HCT116 (cell line): ENCODE measurements around the gene MICAL3.

Source experiments
- EGR1 ChIP-seq: IDR thresholded peaks from 2 replicates; pipeline ENCODE4 v1.6.1; 2012; ENCODE audit warnings: low read depth
- EZH2 ChIP-seq: fragments of 200-600 bp; sonication (generic); IDR thresholded peaks from 2 replicates; pipeline ENCODE4 v1.6.1; 2017; ENCODE audit warnings: antibody characterized with exemption, mixed run types
- EZH2phosphoT487 ChIP-seq: fragments of 200-600 bp; IDR thresholded peaks from 2 replicates; pipeline ENCODE4 v1.6.1; 2018; ENCODE audit warnings: antibody characterized with exemption, borderline replicate concordance
- POLR2A ChIP-seq: IDR thresholded peaks from 2 replicates; pipeline ENCODE4 v1.7.0; 2011; ENCODE audit warnings: borderline replicate concordance; ENCODE audit not compliant: insufficient read depth, insufficient read length; ENCODE audit errors: extremely low read depth
- POLR2AphosphoS5 ChIP-seq: IDR thresholded peaks from 2 replicates; pipeline ENCODE4 v1.6.1; 2011; ENCODE audit warnings: mild to moderate bottlenecking, low read depth, low read length, moderate library complexity
- SRF ChIP-seq: IDR thresholded peaks from 2 replicates; pipeline ENCODE4 v1.6.1; 2012; ENCODE audit warnings: low read depth
- ZNF274 ChIP-seq: fragments of 200-500 bp; sonication (Bioruptor generic); IDR thresholded peaks from 2 replicates; pipeline ENCODE4 v1.6.1; 2014; ENCODE audit warnings: mild to moderate bottlenecking, low read depth, low read length, inconsistent platforms
- TF ChIP-seq, protein P1 (sequence below), 3 experiments: fragments of 200-600 bp in 1 of 3; sonication (generic) in 1 of 3; IDR thresholded peaks in 2 of 3; conservative IDR thresholded peaks in 1 of 3; 2 replicates each; pipeline ENCODE4 v1.5.1; 2012 to 2017; ENCODE audit warnings: low read depth in 2 of 3, low read length in 2 of 3, antibody characterized with exemption in 1 of 3, borderline replicate concordance in 1 of 3, control low read depth in 1 of 3, mild to moderate bottlenecking in 1 of 3, mixed read lengths in 1 of 3, mixed run types in 1 of 3, moderate library complexity in 1 of 3; ENCODE audit not compliant: insufficient read depth in 1 of 3
- TF ChIP-seq, protein P2 (sequence below): IDR thresholded peaks from 2 replicates; pipeline ENCODE4 v1.6.1; 2012; ENCODE audit warnings: low read depth

DNA sequence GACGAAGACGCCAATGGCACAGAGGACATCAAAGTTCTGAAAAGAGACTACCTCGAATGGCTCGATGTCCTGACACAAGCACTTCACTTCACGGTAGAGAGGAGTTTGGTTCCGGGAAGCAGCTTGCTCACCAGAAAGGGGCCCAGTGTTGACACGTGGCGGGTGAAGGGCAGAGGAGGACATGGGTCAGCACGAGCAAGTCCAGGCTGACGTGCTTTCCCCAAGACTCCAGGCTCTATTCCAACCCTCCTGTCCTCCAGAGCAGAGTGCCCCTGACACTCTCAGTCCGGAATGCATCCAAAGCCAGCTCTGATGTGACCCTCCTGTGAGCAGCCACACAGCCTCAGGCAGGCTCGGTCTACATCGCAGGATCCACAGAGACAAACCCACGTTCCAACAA is 172.6 kb downstream of the MICAL3 start:
- TF ChIP-seq, protein P1, sequence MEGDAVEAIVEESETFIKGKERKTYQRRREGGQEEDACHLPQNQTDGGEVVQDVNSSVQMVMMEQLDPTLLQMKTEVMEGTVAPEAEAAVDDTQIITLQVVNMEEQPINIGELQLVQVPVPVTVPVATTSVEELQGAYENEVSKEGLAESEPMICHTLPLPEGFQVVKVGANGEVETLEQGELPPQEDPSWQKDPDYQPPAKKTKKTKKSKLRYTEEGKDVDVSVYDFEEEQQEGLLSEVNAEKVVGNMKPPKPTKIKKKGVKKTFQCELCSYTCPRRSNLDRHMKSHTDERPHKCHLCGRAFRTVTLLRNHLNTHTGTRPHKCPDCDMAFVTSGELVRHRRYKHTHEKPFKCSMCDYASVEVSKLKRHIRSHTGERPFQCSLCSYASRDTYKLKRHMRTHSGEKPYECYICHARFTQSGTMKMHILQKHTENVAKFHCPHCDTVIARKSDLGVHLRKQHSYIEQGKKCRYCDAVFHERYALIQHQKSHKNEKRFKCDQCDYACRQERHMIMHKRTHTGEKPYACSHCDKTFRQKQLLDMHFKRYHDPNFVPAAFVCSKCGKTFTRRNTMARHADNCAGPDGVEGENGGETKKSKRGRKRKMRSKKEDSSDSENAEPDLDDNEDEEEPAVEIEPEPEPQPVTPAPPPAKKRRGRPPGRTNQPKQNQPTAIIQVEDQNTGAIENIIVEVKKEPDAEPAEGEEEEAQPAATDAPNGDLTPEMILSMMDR (IDR thresholded peaks at IDR 0.05 in 2 of 3, conservative IDR thresholded peaks at IDR 0.05 in 1 of 3; ENCODE audit: borderline replicate concordance in 1 of 3, insufficient read depth in 1 of 3, low read depth in 2 of 3, low read length in 2 of 3): no peak
- TF ChIP-seq EZH2 (no peak), POLR2A (no peak), POLR2AphosphoS5 (no peak), EZH2phosphoT487 (no peak), EGR1 (no peak), ZNF274 (no peak), SRF (no peak)
- TF ChIP-seq, protein P2, sequence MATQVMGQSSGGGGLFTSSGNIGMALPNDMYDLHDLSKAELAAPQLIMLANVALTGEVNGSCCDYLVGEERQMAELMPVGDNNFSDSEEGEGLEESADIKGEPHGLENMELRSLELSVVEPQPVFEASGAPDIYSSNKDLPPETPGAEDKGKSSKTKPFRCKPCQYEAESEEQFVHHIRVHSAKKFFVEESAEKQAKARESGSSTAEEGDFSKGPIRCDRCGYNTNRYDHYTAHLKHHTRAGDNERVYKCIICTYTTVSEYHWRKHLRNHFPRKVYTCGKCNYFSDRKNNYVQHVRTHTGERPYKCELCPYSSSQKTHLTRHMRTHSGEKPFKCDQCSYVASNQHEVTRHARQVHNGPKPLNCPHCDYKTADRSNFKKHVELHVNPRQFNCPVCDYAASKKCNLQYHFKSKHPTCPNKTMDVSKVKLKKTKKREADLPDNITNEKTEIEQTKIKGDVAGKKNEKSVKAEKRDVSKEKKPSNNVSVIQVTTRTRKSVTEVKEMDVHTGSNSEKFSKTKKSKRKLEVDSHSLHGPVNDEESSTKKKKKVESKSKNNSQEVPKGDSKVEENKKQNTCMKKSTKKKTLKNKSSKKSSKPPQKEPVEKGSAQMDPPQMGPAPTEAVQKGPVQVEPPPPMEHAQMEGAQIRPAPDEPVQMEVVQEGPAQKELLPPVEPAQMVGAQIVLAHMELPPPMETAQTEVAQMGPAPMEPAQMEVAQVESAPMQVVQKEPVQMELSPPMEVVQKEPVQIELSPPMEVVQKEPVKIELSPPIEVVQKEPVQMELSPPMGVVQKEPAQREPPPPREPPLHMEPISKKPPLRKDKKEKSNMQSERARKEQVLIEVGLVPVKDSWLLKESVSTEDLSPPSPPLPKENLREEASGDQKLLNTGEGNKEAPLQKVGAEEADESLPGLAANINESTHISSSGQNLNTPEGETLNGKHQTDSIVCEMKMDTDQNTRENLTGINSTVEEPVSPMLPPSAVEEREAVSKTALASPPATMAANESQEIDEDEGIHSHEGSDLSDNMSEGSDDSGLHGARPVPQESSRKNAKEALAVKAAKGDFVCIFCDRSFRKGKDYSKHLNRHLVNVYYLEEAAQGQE: no peak
